GM23338 (cell line): Measurements from ENCODE around the gene TMEM43.
"Not testable (repeated sequence)": the region's sequence is repeated elsewhere in the genome, so short reads cannot be mapped to it uniquely, and the experiment has no call there.

Experiments used
- EZH2 ChIP-seq: fragments of 200-600 bp; sonication (generic); IDR thresholded peaks from one replicate; pipeline ENCODE4 v1.8.0; 2017; ENCODE audit warnings: antibody characterized with exemption, mild to moderate bottlenecking, low read depth; ENCODE audit not compliant: unreplicated experiment
- POLR2AphosphoS5 ChIP-seq: IDR thresholded peaks from 2 replicates; pipeline ENCODE4 v1.6.1; 2016; ENCODE audit warnings: antibody characterized with exemption, low read depth
- REST ChIP-seq: IDR thresholded peaks from one replicate; pipeline ENCODE4 v1.6.1; 2018; ENCODE audit warnings: antibody characterized with exemption; ENCODE audit not compliant: unreplicated experiment
- TF ChIP-seq, protein P1 (sequence below), 2 experiments: fragments of 200-600 bp in 1 of 2; sonication (generic) in 1 of 2; conservative IDR thresholded peaks; 2 replicates each; pipeline versions ENCODE4 v1.5.1 to v1.6.1; 2016 to 2017; ENCODE audit warnings: antibody characterized with exemption in 2 of 2, low read depth in 2 of 2, mild to moderate bottlenecking in 2 of 2, moderate library complexity in 1 of 2

GRCh38 chr3:14091959-14092358 is 32.9 kb upstream of the TMEM43 start:
- TF ChIP-seq POLR2AphosphoS5, EZH2, REST: not testable (repeated sequence)
- TF ChIP-seq, protein P1, sequence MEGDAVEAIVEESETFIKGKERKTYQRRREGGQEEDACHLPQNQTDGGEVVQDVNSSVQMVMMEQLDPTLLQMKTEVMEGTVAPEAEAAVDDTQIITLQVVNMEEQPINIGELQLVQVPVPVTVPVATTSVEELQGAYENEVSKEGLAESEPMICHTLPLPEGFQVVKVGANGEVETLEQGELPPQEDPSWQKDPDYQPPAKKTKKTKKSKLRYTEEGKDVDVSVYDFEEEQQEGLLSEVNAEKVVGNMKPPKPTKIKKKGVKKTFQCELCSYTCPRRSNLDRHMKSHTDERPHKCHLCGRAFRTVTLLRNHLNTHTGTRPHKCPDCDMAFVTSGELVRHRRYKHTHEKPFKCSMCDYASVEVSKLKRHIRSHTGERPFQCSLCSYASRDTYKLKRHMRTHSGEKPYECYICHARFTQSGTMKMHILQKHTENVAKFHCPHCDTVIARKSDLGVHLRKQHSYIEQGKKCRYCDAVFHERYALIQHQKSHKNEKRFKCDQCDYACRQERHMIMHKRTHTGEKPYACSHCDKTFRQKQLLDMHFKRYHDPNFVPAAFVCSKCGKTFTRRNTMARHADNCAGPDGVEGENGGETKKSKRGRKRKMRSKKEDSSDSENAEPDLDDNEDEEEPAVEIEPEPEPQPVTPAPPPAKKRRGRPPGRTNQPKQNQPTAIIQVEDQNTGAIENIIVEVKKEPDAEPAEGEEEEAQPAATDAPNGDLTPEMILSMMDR (conservative IDR thresholded peaks at IDR 0.05; ENCODE audit: low read depth in 2 of 2), result not testable (repeated sequence)
